Mammary epithelial cell (primary cell): ENCODE data around the gene C1orf159.

Experiments
- CTCF ChIP-seq, 2 donors: IDR thresholded peaks in 1 of 2; conservative IDR thresholded peaks in 1 of 2; 2 replicates each; pipeline ENCODE4 v1.5.1; 2011 to 2012; ENCODE audit warnings: inconsistent platforms in 2 of 2, low read length in 2 of 2, mild to moderate bottlenecking in 2 of 2, control low read depth in 1 of 2, low read depth in 1 of 2; ENCODE audit not compliant: insufficient read depth in 1 of 2; ENCODE audit errors: extremely low read depth in 1 of 2
- EZH2 ChIP-seq: IDR thresholded peaks from 2 replicates; pipeline ENCODE4 v1.6.1; 2012; ENCODE audit warnings: low read length, inconsistent platforms, borderline replicate concordance

DNA sequence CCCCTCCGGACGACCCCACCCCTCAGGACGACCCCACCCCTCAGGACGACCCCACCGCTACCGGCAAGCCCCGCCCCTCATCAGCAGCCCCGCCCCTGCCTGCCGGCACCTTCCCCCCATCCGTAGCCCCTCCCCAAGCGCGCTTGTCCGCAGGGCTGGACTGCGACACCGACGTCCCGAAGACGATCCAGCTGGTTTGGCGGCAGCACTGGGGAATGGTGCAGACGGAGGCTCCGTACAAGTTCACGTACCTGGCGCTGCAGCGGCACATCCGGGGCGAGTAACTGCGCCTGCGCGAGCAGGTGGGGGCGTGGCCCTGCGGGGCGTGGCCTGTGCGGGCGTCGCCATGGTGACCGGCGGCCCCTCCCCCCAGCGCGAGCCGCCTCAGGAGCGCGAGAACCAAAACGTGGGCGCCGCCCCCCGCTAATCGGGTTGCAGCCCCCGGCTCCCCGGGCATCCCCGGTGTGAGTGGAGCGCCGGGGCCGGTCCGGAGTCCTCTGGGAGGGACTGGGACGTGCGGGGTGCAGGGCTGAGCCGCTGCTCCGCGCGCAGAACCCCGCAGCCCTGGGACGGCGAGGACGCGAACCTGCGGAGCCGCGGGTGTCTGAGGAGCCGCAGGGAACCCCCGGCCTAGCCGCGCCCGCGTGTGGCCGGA, 46.7 kb downstream of the C1orf159 start:
- TF ChIP-seq CTCF (conservative IDR thresholded peaks at IDR 0.05 in 1 of 2, IDR thresholded peaks at IDR 0.05 in 1 of 2; ENCODE audit: extremely low read depth in 1 of 2, insufficient read depth in 1 of 2, low read depth in 1 of 2, low read length in 2 of 2) (no peak), EZH2 (no peak)
